Left forelimb (tissue), 1 donor: Measurements from ENCODE around the gene MED4.
A peak's percentile ranks its signal among the peaks of the same experiment; 100 is the strongest.

ENCODE experiments used
- DNase-seq: peaks from one replicate; pipeline ENCODE4 v3.0.0-alpha.2; 2018; ENCODE audit warnings: low spot score

The MED4 gene

GRCh38 chr13:48094781-48095502 lies at the start of gene MED4:
MED4 (minus strand) TSS chr13:48095104; CDS start chr13:48095078, 26 bp downstream.
- DNase-seq, result peak; percentile 98

DNA sequence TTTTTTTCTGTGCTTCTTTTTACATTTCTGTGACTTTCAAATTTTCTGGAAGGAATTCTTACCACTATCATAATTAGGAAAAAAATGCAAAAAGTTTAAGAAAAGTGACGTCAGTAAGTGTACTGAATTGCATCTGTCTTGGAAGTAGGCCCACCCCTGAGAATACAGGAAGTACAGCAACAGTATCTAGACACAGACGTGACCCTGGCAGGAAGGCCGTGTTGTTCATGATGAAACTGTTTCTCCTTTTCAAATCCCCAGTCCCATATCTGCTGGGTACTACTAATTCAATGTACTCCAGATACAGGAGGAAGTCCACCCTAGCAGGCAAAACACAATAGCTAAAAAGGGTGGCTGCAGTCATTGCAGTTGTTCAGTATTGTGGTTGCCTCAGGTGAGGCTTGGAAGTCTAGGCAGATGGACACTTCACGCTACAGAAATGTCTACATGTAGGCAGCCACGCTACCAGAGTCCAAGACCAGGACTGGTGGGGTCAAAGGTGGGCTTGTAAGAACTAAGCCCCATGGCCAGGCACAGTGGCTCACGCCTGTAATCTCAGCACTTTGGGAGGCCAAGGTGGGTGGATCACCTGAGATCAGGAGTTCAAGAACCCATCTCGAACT lies 49.6 kb upstream of the MED4 start:
- no peak for DNase-seq

GRCh38 chr13:48142436-48142835 lies 47.5 kb upstream of the MED4 start:
- DNase-seq, result no peak

- DNase-seq, result no peak
Measured at GRCh38 chr13:48138270-48138669, 43.4 kb upstream of the MED4 start.

- DNase-seq, result no peak
Measured at GRCh38 chr13:48132961-48133360, 38.1 kb upstream of the MED4 start.

GRCh38 chr13:48131533-48131932 lies 36.6 kb upstream of the MED4 start:
- no peak for DNase-seq

- DNase-seq, result no peak
Measured at GRCh38 chr13:48126944-48127830, 32.3 kb upstream of the MED4 start.

DNA sequence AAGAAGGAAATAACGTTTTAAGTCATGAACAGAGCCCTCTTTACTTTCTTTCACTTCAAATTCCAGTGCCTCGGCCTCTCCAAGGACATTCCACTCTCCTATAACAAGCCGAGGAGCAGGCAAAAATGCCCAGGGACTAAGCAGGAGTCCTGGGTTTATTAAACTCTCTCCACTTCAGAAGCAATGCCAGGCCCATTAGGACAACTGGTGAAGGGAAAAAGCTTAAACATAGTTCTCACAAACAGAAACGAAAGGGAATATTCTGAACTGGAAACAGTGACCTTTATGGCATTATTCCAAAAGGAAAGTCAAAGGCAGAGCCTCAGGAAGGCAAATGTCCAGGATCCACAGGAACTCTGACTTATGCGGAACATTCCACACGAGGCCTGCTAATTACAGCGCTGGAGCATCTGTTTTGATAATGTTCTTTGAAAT lies 30.9 kb upstream of the MED4 start:
- DNase-seq, result no peak

DNA sequence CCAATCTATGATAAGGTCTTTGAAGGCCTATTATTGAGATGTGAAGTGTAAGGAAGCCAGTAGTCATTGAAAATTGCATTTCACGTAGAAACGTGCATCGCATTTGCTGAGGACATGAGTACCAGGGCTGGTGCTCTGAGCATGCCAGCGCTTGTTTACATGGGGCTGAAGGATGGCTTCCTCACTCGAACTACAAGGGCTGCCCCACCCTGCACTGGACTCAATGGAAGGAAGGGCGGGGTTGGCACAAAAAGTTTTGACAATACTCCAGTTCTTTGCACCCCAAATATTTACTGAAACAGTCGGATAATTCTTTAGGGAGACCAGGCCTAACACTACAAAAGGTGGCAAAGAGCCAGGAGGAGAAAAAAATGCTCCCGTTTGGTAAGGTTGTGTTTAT lies 28.9 kb upstream of the MED4 start:
- DNase-seq, result no peak

DNA sequence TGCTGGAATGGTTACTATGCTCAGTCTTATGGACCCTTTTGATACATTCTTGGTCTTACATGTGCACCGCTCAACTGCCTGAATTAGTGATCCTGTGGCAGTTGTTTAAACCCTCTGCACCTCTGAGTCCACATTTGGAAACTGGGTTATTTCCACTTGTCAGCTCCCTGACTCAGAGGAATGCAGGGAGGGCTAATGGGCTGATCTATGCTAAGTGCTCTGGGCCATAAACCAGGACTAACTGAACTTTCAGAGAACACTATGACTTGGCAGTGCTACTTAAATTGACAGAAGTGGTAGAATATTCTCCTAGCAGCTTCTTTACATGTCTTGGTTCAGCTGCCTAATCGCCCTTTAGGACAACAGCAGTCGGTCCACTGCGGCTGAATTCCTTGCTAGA lies 26.8 kb upstream of the MED4 start:
- no peak for DNase-seq

GRCh38 chr13:48120241-48120640 lies 25.3 kb upstream of the MED4 start:
- no peak for DNase-seq

- DNase-seq, result no peak
Measured at GRCh38 chr13:48118030-48118429, 23.1 kb upstream of the MED4 start.

DNA sequence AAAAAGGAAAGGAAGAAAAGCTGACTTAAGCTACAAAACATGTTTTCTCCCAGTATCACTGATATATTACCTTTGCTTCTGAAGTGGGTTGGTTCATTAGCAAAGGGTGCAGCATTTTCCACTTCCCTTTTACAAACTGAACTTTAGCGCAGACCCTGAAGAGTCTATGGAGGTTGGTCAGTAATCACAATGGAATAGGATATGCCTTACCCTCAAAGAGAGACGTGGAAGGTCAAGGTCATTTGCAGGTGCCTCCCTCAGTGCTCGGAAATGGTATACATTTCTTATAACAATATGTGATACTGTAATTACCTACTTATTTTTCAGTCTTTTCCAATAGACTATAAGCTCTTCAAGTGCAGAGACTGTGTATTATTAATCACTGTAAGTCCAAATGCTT lies 21.9 kb upstream of the MED4 start:
- DNase-seq, result no peak

DNA sequence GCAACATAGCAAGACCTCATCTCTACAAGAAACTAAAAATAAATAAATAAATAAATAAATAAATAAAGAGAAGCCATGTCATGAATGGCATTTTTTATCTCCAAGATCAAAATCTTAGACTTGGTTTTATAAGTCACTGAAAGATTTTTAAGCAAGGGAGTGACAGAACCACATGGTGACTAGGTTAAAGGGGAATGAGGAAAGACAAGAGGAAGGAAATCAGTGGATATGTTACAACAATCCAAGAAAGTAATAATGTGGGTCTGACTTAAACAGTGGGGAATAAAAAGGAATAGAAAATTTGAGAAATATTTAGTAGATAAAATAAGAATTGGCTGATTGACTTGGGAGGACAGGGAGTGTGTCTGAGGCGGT lies 18.8 kb upstream of the MED4 start:
- DNase-seq, result no peak

GRCh38 chr13:48112896-48113755 lies 18.2 kb upstream of the MED4 start:
- DNase-seq, result no peak

GRCh38 chr13:48110931-48111721 lies 16.2 kb upstream of the MED4 start:
- DNase-seq, result no peak

DNA sequence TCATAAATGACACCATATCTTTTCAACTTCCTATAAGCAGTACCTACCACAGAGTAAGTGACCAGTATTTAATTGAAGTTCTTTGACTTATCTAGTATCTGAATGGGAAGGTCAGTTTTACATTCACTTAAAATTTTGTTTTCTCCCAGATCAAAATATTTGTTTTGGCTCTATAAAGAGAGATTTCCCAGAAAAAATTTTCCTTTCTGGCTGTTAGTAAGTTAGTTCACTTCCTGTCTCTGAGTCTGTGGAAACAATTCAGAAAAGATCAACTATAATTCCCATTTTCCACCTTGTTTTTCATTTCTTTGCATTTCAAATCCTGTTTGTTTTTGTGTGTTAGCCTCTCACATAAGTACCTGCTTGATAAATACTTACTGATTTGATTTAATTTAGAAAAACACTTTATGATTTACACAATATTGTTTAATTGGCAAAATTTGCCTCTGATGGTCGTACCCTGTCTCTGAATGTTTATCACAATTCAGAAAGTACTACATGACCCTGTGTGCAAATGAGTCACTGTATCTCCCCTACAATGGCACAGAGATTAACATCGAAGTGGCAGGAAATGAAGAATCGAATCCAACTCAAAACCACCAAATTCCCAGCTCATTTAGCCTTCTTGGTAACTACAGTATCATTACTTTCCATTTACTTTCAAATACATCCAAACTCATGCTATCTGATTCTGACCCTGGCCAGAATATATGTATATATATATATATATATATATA lies 15.4 kb upstream of the MED4 start:
- DNase-seq, result no peak

GRCh38 chr13:48108106-48108505 lies 13.2 kb upstream of the MED4 start:
- DNase-seq, result no peak

GRCh38 chr13:48097793-48098192 lies 2.9 kb upstream of the MED4 start:
- no peak for DNase-seq

- DNase-seq, result no peak
Measured at GRCh38 chr13:48096670-48097069, 1.8 kb upstream of the MED4 start.
